ENCODE measurements around the gene RBSN.

RBSN gene

DNA sequence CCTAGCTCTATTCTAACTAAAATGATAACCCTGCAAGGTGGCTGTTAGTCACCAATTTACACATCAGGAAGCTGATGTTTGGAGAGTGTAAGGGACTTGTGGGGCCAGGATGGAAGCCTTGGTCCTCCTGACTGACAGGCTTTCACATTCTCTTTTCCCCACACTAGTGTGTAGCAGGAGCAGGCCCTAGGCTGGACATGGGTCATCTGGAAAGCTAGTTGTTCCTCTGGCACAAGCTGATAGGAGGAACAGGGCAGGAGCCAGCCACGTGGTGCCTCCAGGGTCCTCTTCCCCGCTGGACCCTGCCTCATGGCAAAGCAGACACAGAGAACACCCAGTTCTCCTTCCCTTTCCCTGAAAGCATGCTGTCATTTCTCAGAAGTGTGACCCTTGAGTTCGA lies 18.1 kb upstream of the RBSN start (continued):
- TF ChIP-seq ZNF521 (tag by site-specific recombination; IDR thresholded peaks at IDR 0.05) (no peak), KLF1 (tag by site-specific recombination; IDR thresholded peaks at IDR 0.05) (no peak), GLIS2 (tag by site-specific recombination; IDR thresholded peaks at IDR 0.05) (no peak), ZNF433 (tag by site-specific recombination; IDR thresholded peaks at IDR 0.05; ENCODE audit: low read depth) (no peak), ZNF157 (tag by site-specific recombination; IDR thresholded peaks at IDR 0.05) (no peak), ZNF658 (tag by site-specific recombination; IDR thresholded peaks at IDR 0.05) (no peak), TRIM28 (IDR thresholded peaks at IDR 0.05; ENCODE audit: borderline replicate concordance, low read length) (no peak)
- TF ChIP-seq, protein P1, sequence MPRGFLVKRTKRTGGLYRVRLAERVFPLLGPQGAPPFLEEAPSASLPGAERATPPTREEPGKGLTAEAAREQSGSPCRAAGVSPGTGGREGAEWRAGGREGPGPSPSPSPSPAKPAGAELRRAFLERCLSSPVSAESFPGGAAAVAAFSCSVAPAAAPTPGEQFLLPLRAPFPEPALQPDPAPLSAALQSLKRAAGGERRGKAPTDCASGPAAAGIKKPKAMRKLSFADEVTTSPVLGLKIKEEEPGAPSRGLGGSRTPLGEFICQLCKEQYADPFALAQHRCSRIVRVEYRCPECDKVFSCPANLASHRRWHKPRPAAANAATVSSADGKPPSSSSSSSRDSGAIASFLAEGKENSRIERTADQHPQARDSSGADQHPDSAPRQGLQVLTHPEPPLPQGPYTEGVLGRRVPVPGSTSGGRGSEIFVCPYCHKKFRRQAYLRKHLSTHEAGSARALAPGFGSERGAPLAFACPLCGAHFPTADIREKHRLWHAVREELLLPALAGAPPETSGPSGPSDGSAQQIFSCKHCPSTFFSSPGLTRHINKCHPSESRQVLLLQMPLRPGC (tag by site-specific recombination; IDR thresholded peaks at IDR 0.05) = no peak
- TF ChIP-seq, protein P2, sequence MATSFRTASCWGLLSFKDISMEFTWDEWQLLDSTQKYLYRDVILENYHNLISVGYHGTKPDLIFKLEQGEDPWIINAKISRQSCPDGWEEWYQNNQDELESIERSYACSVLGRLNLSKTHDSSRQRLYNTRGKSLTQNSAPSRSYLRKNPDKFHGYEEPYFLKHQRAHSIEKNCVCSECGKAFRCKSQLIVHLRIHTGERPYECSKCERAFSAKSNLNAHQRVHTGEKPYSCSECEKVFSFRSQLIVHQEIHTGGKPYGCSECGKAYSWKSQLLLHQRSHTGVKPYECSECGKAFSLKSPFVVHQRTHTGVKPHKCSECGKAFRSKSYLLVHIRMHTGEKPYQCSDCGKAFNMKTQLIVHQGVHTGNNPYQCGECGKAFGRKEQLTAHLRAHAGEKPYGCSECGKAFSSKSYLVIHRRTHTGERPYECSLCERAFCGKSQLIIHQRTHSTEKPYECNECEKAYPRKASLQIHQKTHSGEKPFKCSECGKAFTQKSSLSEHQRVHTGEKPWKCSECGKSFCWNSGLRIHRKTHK (tag by site-specific recombination; IDR thresholded peaks at IDR 0.05) = no peak
- TF ChIP-seq, protein P3, sequence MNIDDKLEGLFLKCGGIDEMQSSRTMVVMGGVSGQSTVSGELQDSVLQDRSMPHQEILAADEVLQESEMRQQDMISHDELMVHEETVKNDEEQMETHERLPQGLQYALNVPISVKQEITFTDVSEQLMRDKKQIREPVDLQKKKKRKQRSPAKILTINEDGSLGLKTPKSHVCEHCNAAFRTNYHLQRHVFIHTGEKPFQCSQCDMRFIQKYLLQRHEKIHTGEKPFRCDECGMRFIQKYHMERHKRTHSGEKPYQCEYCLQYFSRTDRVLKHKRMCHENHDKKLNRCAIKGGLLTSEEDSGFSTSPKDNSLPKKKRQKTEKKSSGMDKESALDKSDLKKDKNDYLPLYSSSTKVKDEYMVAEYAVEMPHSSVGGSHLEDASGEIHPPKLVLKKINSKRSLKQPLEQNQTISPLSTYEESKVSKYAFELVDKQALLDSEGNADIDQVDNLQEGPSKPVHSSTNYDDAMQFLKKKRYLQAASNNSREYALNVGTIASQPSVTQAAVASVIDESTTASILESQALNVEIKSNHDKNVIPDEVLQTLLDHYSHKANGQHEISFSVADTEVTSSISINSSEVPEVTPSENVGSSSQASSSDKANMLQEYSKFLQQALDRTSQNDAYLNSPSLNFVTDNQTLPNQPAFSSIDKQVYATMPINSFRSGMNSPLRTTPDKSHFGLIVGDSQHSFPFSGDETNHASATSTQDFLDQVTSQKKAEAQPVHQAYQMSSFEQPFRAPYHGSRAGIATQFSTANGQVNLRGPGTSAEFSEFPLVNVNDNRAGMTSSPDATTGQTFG (tag by site-specific recombination; IDR thresholded peaks at IDR 0.05; ENCODE audit: borderline replicate concordance) = no peak

DNA sequence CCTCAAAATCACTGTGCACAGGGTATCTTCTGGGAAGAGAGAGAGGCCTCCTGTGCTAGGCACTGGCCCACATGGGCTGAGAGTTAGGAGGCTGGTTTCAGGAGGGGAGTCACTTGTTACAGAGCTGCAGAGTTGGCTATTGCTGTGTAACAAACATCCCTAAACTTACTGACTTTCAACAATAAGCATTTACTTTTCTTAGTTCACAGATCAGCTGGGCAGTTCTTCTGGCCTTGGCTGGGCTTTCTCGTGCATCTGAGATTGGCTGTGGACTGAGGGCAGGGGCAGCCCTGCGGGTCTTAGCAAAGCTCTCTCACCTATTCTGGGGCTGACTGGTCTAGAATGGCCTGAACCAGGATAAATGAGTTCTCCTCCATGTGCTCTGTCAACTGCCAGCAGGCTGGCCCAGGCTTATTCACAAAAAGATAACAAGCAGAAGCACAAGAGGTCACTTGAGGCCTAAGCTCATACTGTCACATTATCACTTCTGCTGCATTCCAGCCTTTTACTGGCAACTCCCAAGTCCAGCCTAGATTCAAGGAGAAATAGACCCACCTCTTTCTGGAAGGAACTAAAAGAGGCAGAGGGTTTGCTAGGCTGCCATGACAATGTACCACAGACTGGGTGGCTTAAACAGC lies 17.2 kb upstream of the RBSN start:
- TF ChIP-seq ZSCAN16 (tag by site-specific recombination; IDR thresholded peaks at IDR 0.05) (no peak), RBAK (tag by site-specific recombination; IDR thresholded peaks at IDR 0.05) (peak; percentile 85; the same call in 1 of the 2 replicates)
- no peak overlapping the region for H3K27ac ChIP-seq (ENCODE audit: extremely low read depth, low read depth, low read length)
- CTCF ChIA-PET = interaction anchor here (0.6 to 5.3 kb wide), 2 partner anchors 7 to 48 kb away, joined by 3 to 36 read pairs; no protein-coding TSS in a partner anchor
- no peaks in the 10 kb centered on the region for H3K36me3 ChIP-seq (ENCODE audit: control insufficient read depth in 2 of 2, insufficient read depth in 1 of 2, low read length in 2 of 2)
- POLR2A ChIA-PET = no interaction called here
- H3K4me1 ChIP-seq (ENCODE audit: control insufficient read depth, insufficient read depth, low read length) = no peaks in the 10 kb centered on the region
- H3K4me3 ChIP-seq (ENCODE audit: low read depth, low read length) = no peak overlapping the region
- H3K9me3 ChIP-seq (ENCODE audit: control insufficient read depth, insufficient read depth, low read depth, low read length) = no peaks in the 10 kb centered on the region

DNA sequence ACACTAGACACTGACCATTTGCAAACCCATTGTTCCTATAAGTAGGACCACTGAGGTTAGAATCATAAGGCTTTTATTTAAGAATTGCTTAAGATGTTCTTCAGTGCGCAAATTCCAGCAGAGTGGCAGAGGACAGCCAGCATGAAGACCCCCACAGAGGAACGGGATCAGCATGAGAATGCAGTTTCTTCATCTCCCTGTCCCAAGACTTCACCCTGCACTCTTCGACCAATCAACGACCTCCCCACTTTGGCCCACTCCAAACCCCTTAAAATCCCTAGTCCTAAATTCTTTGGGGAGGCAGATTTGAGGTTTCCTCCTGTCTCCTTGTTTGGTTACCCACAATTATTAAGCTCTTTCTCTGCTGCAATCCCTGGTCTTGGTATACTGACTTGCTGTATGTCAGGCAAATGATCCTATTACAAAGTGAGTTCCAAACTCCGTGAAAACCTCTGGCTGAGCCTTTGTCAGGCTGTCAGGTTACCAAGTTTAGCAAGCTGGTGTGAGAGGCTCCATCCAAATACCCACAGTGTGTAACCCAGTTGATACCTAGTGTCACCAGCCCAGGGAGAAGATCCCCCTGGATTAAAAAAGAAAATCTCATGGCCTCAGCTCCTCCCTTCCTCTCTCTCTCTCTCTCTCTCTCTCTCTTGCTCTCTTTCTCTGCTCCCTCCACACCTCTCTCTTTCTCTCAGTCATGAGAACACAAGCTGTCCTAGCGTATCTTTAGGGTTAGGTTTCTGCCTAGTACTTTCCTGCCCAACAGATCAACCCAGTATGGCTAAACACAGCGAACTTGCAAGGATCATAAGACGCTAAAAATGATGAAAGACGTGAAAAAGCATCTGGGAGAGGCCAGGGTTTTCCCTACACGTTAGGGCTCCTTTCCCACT lies 15.8 kb upstream of the RBSN start:
- POLR2A ChIA-PET = no interaction called here
- Histone ChIP-seq H3K36me3 (ENCODE audit: control insufficient read depth in 2 of 2, insufficient read depth in 1 of 2, low read length in 2 of 2) (no peaks in the 10 kb centered on the region), H3K4me3 (ENCODE audit: low read depth, low read length) (no peak overlapping the region), H3K4me1 (ENCODE audit: control insufficient read depth, insufficient read depth, low read length) (no peaks in the 10 kb centered on the region), H3K9me3 (ENCODE audit: control insufficient read depth, insufficient read depth, low read depth, low read length) (no peaks in the 10 kb centered on the region), H3K27ac (ENCODE audit: extremely low read depth, low read depth, low read length) (no peak overlapping the region)
- TF ChIP-seq ZNF596 (tag by site-specific recombination; IDR thresholded peaks at IDR 0.05) (peak; percentile 55; the same call in 1 of the 2 replicates), ZNF202 (tag by site-specific recombination; IDR thresholded peaks at IDR 0.05; ENCODE audit: borderline replicate concordance) (no peak), ZNF335 (tag by site-specific recombination; conservative IDR thresholded peaks at IDR 0.05) (no peak)
- CTCF ChIA-PET = interaction anchor here (0.6 to 1.1 kb wide), 3 partner anchors 68 to 1537 kb away, joined by 3 read pairs; no protein-coding TSS in a partner anchor

Measured in HEK293 (cell line).